SKM-1 (cell line): Measurements from ENCODE around the gene VAC14.
"Not testable (repeated sequence)": the region's sequence is repeated elsewhere in the genome, so short reads cannot be mapped to it uniquely, and the experiment has no call there.

Source experiments
- DNase-seq: peaks from one replicate; lab custom pipeline; 2025; ENCODE audit not compliant: unreplicated experiment; lab: John Stamatoyannopoulos, UW

The VAC14 gene

DNA sequence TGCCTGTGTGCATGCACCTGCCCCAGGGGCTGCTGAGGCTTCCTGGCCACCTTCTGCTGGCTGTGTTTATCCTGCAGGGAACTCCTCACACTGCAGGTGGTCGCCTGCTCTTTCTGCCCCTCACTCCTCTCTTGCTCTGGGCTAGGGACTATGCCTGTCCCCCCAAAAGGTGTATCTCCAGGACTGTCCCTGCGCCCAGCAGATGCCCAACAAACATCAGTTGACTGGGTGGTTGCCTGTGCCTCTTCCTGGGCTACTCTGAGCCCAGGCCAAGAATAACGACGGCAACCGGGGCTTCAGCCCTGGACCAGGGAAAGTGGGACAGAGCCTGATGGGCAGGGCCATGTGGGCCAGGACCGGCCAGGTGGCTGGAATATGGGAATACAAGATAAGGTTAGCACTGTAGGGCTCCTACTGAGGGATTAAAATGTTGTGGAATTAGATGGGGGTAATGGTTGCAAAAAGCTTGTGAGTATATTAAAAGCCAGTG is 55.4 kb downstream of the VAC14 start:
- DNase-seq, result no peak

DNA sequence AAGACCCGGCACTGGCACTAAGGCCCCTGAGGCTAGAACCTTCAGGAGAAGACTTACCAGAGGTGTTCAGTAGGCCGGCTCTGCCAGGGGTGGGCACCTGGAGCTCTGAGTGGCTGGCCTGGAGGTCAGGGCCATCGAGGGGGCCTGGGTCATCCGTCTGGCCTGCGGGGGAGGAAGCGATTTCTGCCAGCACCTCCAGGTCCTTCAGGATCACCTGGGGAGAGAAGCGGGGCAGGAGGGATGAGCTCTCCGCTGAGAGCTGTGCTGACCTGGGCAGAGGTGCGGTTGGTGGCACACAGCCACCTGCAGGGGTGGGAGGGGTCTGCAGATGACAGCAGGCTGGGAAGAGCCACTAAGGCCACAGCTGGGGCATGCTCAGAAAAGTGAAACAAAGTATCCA is 56.6 kb downstream of the VAC14 start:
- no peak for DNase-seq

GRCh38 chr16:70743791-70744190 is 57.2 kb downstream of the VAC14 start:
- no peak for DNase-seq

DNA sequence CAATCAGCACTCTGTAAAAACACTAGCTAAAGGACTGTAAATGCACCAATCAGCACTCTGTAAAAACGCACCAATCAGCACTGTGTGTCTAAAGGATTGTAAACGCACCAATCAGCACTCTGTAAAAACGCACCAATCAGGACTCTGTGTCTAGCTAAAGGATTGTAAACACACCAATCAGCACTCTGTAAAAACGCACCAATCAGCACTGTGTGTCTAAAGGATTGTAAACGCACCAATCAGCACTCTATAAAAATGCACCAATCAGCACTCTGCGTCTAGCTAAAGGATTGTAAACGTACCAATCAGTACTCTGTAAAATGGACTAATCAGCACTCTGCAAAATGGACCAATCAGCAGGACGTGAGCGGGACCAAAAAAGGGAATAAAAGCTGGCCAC is 58.0 kb downstream of the VAC14 start:
- DNase-seq, result not testable (repeated sequence)

GRCh38 chr16:70741783-70742125 is 59.2 kb downstream of the VAC14 start:
- no peak for DNase-seq

GRCh38 chr16:70740914-70741782 is 59.8 kb downstream of the VAC14 start:
- no peak for DNase-seq

DNA sequence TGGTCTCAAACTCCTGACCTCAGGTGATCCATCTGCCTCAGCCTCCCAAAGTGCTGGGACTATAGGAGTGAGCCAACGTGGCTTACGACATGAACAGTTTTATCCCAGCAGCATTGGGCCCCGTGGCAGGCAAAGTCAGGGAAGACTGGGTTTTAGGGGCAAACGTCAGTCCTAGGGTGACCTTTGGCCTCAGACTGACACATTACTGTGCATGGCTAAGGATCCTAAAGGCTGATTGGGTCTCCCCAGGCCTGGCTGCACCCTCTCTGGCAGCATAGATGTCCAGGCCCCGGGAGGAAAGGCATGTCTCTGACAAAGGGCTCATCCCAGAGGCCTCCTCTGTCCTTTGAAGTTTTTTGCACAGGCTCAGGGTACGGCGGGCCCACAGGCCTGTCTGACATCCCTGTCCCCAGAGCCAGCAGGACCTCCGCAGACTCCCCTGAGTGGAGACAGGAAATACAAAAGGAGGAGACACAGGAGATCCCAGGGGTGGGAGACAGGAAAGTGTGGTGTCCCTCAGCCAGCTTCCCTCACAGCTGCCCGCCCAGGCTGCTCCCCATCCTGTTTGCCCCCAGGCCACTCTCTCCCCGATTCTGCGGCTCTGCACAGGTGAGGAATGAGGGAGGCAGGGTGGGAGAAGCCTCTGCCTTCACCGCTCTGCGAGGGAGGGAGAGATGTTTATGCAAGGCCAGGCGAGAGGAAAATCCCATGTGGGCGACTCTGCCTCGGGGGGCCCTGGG is 60.6 kb downstream of the VAC14 start:
- DNase-seq, result no peak

- DNase-seq, result no peak
These were observed 61.6 kb downstream of the VAC14 start for GRCh38 chr16:70739389-70739788.

DNA sequence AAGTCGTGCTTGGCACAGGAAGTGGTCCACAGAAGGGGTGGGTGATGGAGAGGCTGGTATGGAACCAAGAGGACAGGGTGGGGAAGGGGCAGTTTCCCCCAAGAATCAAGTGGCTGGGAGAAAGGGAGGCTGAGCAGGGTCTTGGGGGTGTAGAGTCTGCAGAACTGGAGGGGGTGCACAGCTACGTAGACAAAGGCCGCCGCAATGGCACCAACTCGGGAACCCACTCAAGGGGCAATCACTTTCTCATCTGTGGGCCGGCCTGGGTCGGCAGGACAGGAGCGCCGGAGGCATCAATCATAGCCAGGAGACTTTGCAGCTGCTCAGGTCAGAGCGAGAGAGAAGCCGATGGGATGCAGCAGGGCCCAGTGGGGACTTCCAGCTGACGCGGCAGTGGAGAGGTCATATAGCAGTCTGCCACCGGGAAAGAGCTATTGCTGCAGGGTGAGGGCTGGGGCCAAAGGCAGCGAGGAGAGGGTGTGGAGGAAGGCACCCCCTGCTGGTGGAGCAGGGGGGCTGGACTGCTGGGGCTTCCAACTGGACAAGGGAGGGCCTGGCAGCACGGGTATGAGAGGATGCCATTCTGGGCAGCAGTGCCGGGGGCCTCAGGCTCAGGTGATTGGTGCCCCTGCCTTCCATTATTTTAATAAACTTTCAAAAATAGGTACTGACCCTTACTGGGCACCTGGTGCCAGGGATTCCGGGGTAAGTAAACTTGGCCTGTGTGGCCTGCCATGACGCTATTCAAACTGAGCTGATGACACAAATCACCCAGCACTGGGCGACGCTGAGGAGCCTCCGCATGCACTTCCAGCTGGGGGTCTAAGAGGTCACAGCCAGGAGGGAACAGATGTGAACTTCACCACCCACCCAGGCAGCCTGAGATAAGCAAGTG is 62.6 kb downstream of the VAC14 start:
- DNase-seq, result no peak

DNA sequence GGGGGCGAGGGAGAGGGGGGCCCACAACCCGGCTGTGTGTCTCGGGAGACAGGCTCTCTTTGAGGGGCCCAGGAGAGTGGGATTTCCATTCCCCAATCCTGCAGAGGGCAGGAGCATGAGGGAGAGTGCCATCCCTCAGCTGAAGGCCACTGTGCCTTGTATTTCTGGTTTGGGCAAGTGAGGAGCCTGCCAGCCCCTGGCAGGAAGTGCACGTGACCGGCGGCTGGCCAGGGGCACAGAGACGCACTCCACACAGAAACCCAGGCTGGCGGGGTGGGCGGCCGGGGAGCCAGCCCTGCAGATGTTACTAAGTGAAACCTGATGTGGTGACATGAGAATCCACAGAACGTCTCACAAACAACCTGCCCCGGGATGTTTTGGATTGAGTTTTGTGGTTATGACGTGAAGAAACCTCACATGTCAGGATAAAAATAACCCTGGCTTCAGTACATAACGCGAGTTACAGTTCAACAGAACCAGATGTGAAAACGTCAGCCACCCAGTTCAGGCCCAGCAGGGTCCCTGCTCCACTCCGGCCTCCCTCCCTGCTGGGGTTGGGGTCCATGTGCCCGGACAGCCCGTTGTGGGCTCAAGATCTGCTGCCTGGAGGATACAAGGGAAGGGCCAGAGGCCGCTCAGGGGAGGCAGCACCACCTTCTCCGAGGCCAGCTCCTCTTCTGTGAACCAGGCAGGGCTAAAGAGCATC is 63.4 kb downstream of the VAC14 start:
- no peak for DNase-seq

- DNase-seq, result no peak
These were observed 64.2 kb downstream of the VAC14 start for GRCh38 chr16:70736465-70737376.

DNA sequence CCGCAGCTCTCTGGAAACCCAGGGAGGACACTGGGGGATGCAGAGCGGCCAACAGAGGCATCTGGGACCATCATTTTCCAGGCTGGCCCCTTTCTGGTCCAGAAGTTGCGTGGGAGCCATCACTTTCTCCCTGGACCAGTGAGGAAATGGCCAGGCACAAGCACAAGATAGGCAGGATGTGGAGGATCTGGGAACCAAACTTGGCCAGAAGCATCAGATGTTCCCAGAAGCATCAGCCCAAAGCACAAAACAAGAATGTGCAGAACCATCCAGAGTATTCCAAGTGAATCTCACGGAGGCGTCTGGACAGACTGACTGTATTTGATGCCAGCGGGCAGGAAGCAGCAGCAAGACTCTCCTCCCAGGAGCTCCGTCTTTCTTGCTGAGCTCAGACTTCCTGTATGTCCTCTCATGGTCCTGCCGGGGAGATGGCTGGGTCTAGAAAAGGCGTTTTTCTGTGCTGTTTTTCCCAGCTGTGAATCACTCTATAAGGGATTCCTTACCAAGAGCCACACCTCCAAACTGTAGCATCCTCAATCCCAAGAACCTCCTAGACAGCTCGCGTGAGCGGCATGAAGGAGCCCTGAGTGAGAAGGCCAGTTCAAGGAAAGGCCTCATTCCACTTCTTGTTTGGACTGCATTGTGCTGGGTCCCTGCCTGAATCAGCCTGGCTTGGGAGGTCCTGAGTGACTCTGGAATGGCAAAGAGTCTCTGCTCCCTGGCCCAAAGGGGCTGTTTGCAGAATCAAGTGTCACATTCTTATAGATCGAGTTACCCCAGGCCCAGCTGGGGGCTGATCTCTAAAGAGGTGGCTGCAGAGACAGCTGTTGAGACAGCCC is 65.6 kb downstream of the VAC14 start:
- no peak for DNase-seq

- DNase-seq, result no peak
These were observed 66.3 kb downstream of the VAC14 start for GRCh38 chr16:70734522-70735095.

- no peak for DNase-seq
These were observed 70.0 kb downstream of the VAC14 start for GRCh38 chr16:70730944-70731343.

DNA sequence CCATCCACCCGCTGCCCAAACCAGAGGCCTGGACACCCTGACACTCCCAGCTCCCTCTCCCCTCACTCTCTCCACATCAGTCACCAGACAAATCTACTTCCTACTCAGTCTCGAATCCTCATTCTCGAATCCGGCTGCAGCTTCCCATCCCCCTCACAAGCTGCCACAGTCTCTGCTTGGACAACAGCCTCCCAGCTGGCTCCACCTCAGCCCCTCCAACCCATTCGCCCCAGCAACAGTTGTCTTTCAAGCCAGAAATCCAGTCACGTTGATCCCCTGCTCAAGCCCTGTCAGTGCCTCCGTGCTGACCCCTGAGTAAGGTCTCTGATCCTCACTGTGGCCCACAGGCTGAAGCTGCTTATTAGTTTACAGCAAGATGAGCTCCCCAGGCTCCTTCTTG is 70.9 kb downstream of the VAC14 start:
- DNase-seq, result no peak

- no peak for DNase-seq
These were observed 71.7 kb downstream of the VAC14 start for GRCh38 chr16:70729292-70729691.

DNA sequence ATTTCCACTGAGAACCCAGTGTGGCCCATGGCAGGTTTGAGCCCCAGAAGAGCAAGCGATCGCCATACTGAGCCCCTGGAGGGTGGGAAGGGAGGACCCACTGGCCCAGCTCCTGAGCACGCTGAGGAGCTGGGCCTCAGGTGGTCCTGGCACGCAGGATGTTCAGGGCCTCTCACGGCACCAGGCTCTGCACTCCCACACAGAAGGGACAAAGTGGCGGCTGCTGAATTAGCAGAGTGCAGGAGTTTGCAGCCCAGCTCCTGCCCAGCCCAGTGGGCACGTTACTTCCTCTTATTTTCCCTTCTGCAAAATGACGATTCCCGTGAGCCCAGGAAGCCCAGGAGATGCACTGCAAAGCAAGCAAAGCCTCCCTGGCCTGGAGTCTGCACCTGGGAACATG is 72.8 kb downstream of the VAC14 start:
- no peak for DNase-seq

- DNase-seq, result no peak
These were observed 74.0 kb downstream of the VAC14 start for GRCh38 chr16:70726892-70727361.
